ENCODE results near the gene SCLY.

The SCLY gene

DNA sequence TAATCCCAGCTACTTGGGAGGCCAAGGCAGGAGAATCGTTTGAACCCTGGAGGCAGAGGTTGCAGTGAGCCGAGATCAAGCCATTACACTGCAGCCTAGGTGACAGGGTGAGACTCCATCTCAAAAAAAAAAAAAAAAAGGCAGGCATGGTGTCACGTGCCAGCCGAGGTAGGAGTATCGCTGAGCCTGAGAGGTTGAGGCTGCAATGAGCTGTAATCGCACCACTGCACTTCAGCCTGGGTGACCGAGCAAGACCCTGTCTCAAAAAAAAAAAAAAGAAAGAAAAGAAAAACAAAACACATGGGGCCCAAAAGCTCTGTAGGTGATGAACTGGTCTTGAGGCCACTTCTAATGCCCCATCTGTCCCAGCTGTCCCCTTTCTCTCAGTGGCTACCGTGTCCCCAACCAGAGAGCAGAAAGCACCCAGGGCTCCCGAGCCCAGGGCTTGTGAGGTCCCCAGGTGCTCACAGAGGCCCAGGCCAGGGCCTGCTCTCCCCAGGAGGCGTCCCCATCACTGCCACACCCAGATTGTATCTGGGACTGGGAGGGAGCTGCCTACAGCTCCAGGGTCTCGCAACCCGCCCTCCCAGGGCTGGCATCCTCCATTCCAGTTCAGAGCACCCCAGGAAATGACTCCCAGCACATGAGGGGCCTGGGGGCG, 86.2 kb downstream of the SCLY start:
- TF ChIP-seq, protein P1, sequence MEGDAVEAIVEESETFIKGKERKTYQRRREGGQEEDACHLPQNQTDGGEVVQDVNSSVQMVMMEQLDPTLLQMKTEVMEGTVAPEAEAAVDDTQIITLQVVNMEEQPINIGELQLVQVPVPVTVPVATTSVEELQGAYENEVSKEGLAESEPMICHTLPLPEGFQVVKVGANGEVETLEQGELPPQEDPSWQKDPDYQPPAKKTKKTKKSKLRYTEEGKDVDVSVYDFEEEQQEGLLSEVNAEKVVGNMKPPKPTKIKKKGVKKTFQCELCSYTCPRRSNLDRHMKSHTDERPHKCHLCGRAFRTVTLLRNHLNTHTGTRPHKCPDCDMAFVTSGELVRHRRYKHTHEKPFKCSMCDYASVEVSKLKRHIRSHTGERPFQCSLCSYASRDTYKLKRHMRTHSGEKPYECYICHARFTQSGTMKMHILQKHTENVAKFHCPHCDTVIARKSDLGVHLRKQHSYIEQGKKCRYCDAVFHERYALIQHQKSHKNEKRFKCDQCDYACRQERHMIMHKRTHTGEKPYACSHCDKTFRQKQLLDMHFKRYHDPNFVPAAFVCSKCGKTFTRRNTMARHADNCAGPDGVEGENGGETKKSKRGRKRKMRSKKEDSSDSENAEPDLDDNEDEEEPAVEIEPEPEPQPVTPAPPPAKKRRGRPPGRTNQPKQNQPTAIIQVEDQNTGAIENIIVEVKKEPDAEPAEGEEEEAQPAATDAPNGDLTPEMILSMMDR (IDR thresholded peaks at IDR 0.05): no peak
- no peak for DNase-seq
- H3K4me1 Mint-ChIP-seq: peaks cover 17% of the 10 kb centered on the region
- no peaks in the 10 kb centered on the region for H3K27me3 Mint-ChIP-seq (ENCODE audit: low read depth, poor library complexity)
- no peaks in the 10 kb centered on the region for H3K9me3 Mint-ChIP-seq
- peak overlapping the region; percentile 59 for H3K27ac Mint-ChIP-seq
- no peaks in the 10 kb centered on the region for H3K36me3 Mint-ChIP-seq (ENCODE audit: low read depth)
- peak overlapping the region; percentile 47 for H3K4me3 Mint-ChIP-seq

DNA sequence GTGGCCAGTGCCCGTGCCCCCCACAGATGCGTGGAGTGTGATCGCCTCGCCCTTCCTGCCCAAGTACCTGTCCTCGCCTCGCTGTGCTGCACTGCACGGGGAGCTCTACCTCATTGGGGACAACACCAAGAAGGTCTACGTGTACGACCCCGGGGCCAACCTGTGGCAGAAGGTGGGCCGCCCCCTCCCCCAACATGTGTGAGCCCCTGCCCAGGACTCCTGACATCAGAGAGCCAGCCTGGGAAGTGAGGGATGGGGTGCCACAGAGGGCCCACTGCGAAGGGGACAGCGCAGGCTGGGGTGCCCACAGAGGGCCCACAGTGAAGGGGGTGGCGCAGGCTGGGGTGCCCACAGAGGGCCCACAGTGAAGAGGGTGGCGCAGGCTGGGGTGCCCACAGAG, 88.2 kb downstream of the SCLY start:
- H3K36me3 Mint-ChIP-seq (ENCODE audit: low read depth): no peaks in the 10 kb centered on the region
- TF ChIP-seq, protein P1 (IDR thresholded peaks at IDR 0.05): no peak
- peaks cover 1% of the 10 kb centered on the region for H3K9me3 Mint-ChIP-seq
- H3K27ac Mint-ChIP-seq: no peak overlapping the region
- H3K4me1 Mint-ChIP-seq: peaks cover 10% of the 10 kb centered on the region
- H3K4me3 Mint-ChIP-seq: no peak overlapping the region
- no peak for DNase-seq
- H3K27me3 Mint-ChIP-seq (ENCODE audit: low read depth, poor library complexity): no peaks in the 10 kb centered on the region

Measured in nephron progenitor cell (in vitro differentiated cells).